HG03196 (cell line): Measurements from ENCODE around the gene DENND5A.
"Not testable (repeated sequence)": the region's sequence is repeated elsewhere in the genome, so short reads cannot be mapped to it uniquely, and the experiment has no call there.

Experiments used
- ATAC-seq: cut with Tn5 transposase; IDR thresholded peaks from one replicate; pipeline ENCODE4 v1.9.1; 2021; ENCODE audit not compliant: unreplicated experiment

Gene DENND5A

DNA sequence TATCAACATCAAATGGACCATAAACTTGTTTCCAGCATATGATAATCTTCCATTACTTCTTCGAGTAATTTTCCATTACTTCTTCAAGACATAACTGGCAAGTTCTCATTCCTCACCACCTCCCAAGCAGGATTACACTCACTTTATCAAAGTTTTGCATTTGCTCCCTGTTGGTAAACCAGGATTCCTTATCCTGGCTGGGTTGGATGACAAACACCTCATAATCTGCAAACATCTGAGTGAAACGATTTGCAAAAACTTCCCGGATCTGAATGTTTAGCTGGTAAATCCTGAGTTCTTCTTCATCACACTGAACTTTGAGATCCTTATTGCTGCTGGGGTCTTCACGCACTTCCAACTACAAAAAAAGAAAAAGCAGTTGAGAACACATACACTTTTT, 86.4 kb downstream of the DENND5A start:
- no peak for ATAC-seq

DNA sequence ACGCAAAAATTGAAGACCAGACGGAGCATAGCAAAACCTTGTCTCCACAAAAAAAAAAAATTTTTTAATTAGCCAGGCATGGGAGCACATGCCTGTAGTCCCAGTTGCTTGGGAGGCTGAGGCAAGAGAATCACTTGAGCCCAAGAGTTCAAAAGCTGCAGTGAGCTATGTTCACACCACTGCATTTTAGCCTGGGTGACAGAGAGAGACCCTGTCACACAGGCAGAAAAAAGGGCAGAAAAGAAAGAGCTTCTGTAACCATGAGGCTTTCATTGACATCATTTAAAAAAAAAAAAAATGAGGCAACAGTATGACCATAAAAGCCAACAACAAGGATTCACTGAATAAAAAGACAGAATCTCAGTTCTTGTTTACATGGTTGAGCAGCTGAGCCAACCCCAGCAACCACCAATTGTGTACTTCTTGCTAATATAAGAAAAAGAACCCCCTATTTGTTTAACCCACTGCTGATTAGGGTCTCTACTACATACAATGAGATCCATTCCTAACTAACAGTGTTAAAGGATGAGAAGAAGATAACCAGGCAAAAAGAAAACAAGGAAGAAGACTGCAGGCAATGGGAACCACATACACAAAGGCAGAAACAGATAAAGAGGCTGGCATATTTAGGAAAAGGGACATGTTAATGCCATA, 87.6 kb downstream of the DENND5A start:
- ATAC-seq = no peak

DNA sequence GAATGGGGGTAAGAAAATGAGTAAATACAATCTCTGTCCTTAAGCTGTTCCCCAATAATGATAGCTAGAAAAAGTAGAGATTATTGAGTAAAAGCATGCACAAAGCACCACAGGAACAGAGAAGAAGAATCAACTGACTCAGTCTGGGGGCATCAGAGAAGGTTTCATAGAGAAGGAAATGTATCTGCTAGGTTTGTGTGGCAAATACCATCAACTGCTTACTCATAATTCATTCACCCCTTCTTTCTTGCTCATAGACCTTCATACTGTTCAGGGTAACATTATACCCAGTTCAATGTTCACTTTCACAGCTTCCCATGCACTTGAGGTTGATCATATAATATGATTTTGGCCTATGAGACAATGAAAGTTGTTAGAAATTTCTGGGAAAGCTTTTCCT, 88.6 kb downstream of the DENND5A start:
- no peak for ATAC-seq

DNA sequence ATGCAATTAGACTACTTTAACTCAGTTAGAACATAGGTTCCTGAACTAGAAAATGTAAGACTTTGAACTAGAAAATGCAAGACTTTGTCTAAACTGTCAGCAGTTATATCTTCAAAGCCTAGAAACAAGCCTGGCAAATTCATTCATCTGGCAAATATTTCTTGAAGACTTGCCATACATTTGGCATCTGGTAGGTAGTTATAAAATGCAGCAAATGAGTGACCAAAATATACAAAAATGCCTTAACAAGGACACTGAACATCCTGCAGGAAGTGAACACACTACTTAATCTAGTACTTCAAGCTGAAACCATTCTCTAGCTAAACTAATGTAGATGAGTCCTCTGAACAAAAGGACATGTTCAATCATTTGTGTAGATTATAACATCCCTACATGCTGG, 89.0 kb downstream of the DENND5A start:
- no peak for ATAC-seq

DNA sequence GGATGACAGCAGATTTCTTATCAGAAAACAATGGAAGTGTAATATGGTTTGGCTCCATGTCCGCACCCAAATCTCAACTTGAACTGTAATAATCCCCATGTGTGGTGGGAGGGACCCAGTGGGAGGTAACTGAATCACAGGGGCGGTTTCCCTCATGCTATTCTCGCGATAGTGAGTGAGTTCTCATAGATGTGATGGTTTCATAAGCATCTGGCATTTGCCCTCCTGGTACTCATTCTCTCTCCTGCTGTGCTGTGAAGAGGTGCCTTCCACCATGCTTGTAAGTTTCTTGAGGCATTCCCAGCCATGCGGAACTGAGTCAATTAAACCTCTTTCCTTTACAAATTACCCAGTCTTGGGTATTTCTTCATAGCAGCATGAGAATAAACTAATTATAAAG, 92.8 kb downstream of the DENND5A start:
- ATAC-seq = no peak

DNA sequence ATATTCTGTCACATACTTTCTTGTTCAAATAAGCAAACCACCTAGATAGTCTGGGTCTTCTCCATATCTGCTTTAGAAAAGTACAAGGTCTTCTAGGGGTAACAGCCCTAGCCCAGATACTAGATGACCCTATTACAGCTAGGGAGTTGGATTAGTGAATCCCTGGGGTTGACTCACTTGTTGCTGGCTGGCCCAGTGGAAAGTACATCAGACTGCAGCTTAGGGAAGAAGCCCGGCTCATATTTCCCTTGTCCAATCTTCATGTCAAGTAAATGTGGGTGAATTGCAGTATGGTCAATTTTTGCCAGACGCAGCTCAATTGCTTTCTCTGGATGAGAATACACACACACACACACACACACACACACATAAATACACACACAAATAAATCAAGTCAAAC, 94.7 kb downstream of the DENND5A start:
- ATAC-seq = no peak

DNA sequence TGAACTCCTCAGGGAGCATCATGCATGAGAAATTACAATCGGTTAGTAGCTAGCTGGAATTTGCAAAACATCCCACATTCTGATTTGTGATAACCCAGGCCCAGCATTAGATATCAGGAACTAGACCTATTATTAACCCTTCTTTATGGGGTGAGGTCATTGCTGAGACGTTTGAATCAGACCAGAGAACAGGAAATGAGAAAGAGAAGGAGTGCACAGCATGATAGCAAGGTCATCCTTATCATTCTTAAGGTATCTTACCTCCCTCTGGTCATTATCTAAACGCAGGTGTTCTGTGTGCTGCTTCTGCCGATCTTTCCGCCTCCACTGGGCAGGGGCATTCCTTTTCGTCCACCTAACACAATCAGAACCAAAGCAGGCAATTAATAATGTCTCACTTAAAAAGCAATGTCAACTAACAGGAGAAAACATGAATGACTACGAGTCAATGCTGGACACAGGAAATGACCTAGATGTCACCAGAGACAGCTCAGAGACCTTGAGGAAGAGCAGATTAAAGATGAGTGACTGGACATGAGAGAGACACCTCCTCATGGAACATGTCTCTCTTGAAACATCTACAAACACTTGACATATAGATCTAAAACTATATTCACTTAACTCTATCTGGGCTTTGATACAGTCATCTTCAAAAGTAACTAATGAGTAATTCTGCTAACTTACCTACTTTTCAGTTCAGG, 95.4 kb downstream of the DENND5A start:
- ATAC-seq = no peak

DNA sequence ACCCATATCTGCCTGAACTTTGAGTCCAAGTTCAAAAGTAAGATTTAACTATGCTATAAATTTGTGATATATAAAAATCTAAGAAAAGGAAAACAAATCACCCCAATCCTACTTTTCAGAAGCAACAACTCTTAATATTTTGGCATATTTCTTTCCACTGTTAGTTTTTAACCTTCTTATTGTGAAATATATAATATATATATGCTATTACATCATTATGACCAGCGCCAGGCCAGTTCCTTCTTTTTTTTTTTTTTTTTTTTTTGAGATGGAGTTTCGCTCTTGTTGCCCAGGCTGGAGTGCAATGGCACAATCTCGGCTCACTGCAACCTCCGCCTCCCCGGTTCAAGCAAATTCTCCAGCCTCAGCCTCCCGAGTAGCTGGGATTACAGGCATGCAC, 103.2 kb downstream of the DENND5A start:
- ATAC-seq = not testable (repeated sequence)

DNA sequence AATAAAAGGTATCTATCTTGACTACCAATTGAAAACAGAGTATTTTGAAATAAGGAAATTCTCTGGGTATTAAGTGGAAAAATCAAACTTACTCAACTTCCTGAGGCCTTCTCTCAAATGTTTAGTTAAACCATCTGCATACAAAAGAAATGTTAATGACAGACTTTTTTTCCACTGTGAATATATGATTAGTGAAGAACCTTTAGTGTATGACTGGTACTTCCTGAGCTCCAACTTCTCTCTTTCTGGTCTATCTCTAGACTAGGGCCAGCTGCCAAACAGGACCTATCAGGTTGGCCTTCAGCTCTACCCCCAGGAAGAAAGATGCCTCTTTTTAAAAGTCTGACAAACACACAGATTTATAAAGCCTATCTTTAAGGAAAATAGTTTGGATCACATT, 105.0 kb downstream of the DENND5A start:
- no peak for ATAC-seq

DNA sequence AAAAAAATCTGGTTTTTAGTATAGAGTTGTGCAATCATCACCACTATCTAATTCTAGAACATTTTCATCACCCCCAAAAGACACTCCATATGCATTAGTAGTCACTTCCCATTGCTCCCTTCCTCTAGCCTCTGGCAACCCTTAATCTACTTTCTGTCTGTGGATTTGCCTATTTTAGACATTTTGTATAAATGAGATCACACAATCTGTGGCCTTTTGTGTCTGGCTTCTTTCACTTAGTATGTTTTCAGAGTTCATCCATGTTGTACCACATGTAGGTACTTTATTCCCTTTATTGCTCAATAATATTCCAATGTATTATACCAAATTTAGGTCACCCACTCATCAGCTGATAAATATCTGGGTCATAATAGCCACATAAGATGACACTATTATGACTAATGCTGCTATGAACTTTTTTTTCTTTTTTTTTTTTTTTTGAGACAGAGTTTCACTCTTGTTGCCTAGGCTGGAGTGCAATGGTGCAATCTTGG, 106.2 kb downstream of the DENND5A start:
- ATAC-seq = no peak

DNA sequence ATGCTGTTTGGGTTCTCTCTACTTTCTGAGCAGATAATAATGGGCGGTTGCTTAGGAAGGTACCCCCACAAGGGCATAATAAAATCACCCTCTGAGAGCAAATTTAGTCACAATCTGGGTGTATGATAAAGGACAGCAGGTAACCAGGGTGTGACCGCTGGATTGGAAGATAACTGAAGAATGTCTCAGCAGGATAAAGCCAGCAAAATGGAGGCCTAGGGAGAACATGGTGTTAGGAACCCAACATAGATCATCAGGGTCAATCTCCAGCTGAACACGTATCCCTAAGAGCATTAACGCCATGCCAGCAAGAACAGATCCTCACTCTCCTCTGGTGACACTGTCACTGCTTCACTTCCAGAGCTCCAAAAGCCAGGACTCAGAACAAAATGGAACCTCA, 109.2 kb downstream of the DENND5A start:
- no peak for ATAC-seq

DNA sequence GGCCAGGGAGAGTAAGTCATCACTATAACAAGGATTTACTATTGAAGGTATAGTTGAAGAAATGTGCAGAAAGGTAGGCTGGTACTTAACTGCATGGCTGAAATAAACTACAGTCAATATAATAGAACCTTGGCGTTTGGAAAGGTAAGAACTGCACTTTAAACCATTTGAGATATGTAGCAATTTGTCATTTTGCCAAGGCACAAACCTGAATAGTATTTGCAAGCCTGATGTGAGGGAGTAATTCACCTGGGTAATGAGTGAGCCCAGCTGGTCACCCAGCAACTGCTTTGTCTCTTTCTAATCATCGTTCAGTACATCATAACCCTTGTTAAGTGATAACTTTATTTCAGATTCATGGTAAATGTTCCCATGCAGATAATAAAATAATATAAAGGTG, 111.5 kb downstream of the DENND5A start:
- ATAC-seq = no peak

DNA sequence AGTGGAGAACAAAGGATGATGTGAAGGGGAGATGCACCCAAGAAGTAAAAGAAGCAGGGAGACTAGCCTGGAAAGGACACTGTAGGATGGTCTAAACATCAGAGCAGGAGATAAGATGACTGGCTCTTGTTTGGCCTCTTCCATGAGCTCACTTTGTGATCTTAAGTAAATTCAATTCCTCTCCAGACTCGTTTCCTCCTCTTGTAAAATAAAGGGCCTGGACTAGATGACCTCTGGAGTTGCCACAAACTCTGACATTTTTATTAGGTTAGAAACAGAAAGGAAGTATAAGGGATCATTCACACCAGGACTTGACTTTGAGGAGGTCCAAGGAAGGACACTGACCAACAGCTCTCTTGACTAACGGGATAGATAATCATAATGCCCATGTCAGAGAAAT, 113.5 kb downstream of the DENND5A start:
- no peak for ATAC-seq

DNA sequence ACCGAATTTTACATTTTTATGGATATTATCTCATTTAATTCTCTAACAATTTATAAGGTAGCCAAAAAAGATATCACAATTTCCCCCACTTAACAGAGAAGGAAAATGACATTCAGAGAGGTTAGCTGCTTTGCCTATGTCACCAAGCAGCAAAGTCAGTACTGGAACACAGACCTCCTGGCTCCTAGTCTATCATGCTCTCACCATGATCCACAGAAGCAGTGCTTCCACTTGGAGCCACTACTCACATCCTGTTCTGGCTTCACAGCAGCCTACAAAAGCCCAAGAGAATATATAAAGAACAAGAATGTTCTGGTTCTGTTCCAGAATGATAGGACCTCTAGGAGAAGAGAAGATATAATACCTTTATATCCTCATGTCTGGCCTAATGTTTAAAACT, 114.2 kb downstream of the DENND5A start:
- ATAC-seq = no peak

DNA sequence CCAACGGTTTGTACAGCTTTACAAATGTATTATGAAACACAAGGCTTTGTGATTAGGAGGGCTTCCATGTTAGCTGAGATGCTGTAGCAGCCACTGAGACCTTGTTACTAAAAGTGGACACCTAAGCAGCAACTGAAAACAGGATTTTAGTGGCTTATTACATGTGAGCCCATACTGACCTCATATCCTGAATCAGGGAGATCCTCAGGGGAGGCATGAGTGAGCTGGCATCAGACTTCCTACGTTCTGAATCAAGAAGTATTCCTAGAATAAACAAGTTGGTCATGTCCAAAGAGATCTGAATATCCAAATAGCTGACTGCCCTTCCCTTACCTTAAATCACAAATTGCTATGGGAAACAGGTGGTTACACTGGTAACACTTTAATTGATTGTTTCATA, 114.6 kb downstream of the DENND5A start:
- ATAC-seq = no peak

DNA sequence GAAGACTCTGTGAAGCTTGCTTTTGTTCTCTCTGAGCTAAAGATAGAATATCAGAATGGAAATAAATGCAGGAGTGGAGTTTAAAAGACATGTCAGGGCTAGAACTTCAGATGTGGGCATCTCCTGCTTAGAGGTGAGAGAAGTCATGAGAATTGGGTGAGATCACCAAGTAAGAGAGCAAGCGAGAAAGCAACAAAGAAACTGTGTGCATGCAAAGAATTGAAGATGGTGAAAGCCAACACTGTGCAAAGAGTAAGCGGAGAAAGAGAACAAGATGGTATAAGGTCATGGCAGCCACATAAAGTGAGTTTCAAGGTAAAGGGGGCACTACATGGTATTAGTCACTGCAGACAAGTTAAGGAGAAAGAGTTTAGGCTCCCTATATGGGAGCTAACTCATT, 116.4 kb downstream of the DENND5A start:
- no peak for ATAC-seq

DNA sequence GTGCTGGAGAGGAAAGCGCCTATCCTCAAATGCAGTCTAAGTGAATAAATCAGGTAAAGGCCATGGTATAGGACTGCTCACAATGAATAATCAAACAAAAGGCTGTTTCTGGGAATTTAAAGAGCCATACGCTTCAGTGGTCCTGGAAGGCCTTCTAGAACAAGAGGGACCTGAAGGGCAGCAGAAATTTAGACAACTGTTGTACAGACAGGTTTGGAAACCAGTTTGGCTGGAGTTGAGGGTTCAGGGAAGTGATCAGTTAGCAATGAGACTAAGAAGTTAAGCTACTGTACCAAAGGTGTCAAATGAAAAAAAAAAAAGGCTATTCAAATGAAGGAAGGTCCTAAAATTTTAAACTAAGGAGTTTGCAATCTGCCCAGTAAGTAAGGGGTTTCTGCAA, 117.1 kb downstream of the DENND5A start:
- no peak for ATAC-seq

DNA sequence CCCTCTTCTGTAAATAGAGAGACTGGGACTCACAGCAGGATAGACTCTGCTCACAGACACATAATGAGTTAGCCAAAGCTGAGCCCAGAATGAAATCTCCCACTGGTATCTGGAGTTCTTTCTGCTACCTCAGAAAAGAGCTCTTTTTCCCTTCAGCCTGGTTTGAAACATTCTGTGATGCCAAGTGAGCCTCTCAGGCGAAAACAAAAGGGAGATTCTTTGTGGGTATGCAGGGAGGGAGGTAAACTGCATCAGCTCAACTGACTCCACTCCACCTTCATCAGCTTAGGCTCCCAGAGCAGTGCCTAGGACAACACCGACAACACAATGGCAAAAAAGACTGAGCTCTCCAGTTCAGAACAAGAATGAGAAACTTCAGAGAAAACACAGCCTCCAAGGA, 118.7 kb downstream of the DENND5A start:
- ATAC-seq = no peak

DNA sequence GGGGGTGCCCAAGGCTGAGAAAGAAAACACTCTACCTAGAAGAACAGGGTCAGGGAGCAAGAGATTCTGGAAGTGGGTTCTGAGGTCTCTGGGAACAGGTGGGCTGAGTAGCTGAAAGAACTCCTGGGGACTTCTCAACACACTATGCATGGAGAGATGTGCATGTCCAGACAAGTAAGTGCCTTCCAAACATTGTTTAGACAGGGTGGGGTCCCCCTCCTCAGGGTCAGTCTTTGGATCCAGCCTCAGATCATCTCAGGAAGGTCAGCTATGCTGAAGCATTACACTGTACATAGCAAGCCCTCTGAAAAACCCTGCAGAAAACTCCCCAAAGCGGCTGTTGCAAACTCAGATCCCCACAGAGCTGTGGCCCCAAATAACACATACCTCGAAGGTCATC, 119.9 kb downstream of the DENND5A start:
- no peak for ATAC-seq

DNA sequence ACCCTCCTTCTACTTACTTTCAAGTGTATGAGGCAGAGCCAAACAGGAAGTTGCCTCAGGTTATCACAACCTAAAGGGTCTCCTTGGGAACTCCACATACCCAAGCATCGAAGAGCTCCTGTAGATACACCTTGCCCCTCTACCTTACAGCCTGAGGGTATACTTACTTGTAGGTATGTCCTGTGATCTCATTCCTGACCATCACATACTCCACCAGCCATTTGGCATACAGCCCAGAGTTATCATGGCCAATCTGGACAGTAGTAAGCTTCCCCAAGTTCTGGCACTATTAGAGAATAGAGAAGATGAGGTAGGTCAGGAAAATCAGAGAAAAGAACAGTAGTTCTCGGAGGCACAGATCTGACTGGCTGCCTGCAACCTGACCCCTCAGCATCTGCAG, 120.3 kb downstream of the DENND5A start:
- no peak for ATAC-seq

DNA sequence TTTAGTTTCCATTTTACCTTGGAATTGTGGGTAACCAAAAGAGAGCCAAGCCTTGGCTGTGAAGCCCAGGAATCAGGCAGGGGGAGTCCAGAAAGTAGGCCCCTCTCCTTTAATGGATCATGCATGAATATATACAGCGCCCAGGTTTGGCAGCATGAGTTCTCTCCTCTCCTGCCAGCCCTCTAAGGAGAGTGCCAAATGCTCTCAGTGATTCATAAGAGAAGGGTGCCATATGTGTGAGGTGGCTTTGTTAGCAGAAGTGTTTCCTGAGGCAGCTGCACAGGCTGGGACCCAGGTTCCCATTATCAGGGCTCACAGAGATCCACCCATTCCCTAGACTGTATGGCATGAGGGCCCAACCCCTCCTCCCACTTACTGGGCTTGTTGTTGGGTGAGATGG, 121.4 kb downstream of the DENND5A start:
- no peak for ATAC-seq

DNA sequence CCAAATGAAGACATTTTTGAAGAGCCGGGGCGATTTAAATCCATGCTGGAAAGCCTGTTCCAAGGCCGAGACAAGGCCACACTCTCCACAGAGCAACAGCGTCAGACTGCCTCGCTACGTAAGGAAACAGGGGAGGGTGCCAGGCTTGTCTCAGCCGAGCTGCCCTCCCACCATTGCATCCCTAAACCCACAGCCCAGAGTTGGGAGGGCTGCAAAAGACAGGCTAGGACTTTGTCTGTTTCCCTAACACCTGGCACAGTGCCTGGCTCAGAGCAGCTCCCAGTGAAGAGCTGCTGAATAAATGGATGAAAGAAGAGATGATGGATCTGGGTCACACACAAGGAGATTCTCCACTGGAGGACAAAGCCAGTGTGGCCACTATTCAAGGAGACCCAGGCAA, 122.4 kb downstream of the DENND5A start:
- ATAC-seq = no peak

DNA sequence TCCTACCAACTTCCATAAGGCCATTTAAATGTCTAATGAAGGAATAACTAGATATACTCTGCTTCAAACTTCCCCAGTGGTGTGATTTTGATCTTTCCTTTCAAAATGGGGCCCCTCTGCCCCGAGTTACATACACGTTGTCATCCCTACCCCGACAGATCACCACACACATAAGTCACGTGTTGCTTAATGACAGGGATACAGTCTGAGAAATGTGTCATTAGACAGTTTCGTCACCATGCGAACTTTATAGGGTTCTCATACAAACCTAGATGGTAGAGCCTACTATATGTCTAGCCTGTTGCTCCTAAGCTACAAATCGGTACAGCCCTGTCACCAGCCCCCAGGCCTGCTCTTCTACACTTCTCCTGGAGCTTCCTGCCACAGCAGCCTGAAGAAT, 124.0 kb downstream of the DENND5A start:
- no peak for ATAC-seq
